ENCODE data around the gene TKFC. TPM values are rescaled to one million over a fixed set of nuclear protein-coding genes. Genes with fewer than 3 reads are reported as not detected.

Gene TKFC
- total RNA-seq, 1 donor from 2014 or later, result 71.2 TPM

GRCh38 chr11:61298663-61299244 lies 34.3 kb upstream of the TKFC start:
- H3K36me3 Mint-ChIP-seq (ENCODE audit: low read depth), result peaks cover 50% of the 10 kb centered on the region
- no peak for DNase-seq (ENCODE audit: low spot score)
- no peaks in the 10 kb centered on the region for H3K9me3 Mint-ChIP-seq
- no peak overlapping the region for H3K27ac Mint-ChIP-seq
- H3K4me1 Mint-ChIP-seq (ENCODE audit: low read depth), result peaks cover 28% of the 10 kb centered on the region
- intact Hi-C loops (cut with micrococcal nuclease), result no loop called here
- no peak overlapping the region for H3K4me3 Mint-ChIP-seq
- H3K27me3 Mint-ChIP-seq (ENCODE audit: insufficient read depth), result peaks cover 4% of the 10 kb centered on the region

GRCh38 chr11:61302550-61302949 lies 30.5 kb upstream of the TKFC start:
- H3K4me3 Mint-ChIP-seq, result no peak overlapping the region
- no peak for DNase-seq (ENCODE audit: low spot score)
- H3K36me3 Mint-ChIP-seq (ENCODE audit: low read depth), result peaks cover 47% of the 10 kb centered on the region
- no peaks in the 10 kb centered on the region for H3K9me3 Mint-ChIP-seq
- H3K4me1 Mint-ChIP-seq (ENCODE audit: low read depth), result peaks cover 16% of the 10 kb centered on the region
- no peaks in the 10 kb centered on the region for H3K27me3 Mint-ChIP-seq (ENCODE audit: insufficient read depth)
- intact Hi-C loops (cut with micrococcal nuclease), result no loop called here
- H3K27ac Mint-ChIP-seq, result no peak overlapping the region

GRCh38 chr11:61303725-61304124 lies 29.3 kb upstream of the TKFC start:
- Mint-ChIP-seq H3K9me3 (no peaks in the 10 kb centered on the region), H3K36me3 (ENCODE audit: low read depth) (peaks cover 40% of the 10 kb centered on the region), H3K4me3 (no peak overlapping the region), H3K4me1 (ENCODE audit: low read depth) (peaks cover 4% of the 10 kb centered on the region), H3K27ac (no peak overlapping the region), H3K27me3 (ENCODE audit: insufficient read depth) (no peaks in the 10 kb centered on the region)
- intact Hi-C loops (cut with micrococcal nuclease), result no loop called here
- DNase-seq (ENCODE audit: low spot score), result no peak

- no peaks in the 10 kb centered on the region for H3K9me3 Mint-ChIP-seq
- DNase-seq (ENCODE audit: low spot score), result no peak
- no peak overlapping the region for H3K27ac Mint-ChIP-seq
- H3K4me1 Mint-ChIP-seq (ENCODE audit: low read depth), result no peaks in the 10 kb centered on the region
- H3K27me3 Mint-ChIP-seq (ENCODE audit: insufficient read depth), result no peaks in the 10 kb centered on the region
- H3K36me3 Mint-ChIP-seq (ENCODE audit: low read depth), result peaks cover 33% of the 10 kb centered on the region
- intact Hi-C loops (cut with micrococcal nuclease), result no loop called here
- no peak overlapping the region for H3K4me3 Mint-ChIP-seq
Measured at GRCh38 chr11:61305417-61305816, 27.6 kb upstream of the TKFC start.

- Mint-ChIP-seq H3K27ac (no peak overlapping the region), H3K36me3 (ENCODE audit: low read depth) (peaks cover 28% of the 10 kb centered on the region), H3K27me3 (ENCODE audit: insufficient read depth) (no peaks in the 10 kb centered on the region), H3K9me3 (no peaks in the 10 kb centered on the region), H3K4me1 (ENCODE audit: low read depth) (no peaks in the 10 kb centered on the region), H3K4me3 (no peak overlapping the region)
- intact Hi-C loops (cut with micrococcal nuclease), result no loop called here
- no peak for DNase-seq (ENCODE audit: low spot score)
Measured at GRCh38 chr11:61306221-61306620, 26.8 kb upstream of the TKFC start.

- H3K4me3 Mint-ChIP-seq, result no peak overlapping the region
- intact Hi-C loops (cut with micrococcal nuclease), result no loop called here
- H3K27ac Mint-ChIP-seq, result no peak overlapping the region
- peaks cover 22% of the 10 kb centered on the region for H3K36me3 Mint-ChIP-seq (ENCODE audit: low read depth)
- no peaks in the 10 kb centered on the region for H3K4me1 Mint-ChIP-seq (ENCODE audit: low read depth)
- DNase-seq (ENCODE audit: low spot score), result no peak
- H3K9me3 Mint-ChIP-seq, result no peaks in the 10 kb centered on the region
- H3K27me3 Mint-ChIP-seq (ENCODE audit: insufficient read depth), result no peaks in the 10 kb centered on the region
Measured at GRCh38 chr11:61307354-61307753, 25.7 kb upstream of the TKFC start.

GRCh38 chr11:61309141-61309540 lies 23.9 kb upstream of the TKFC start:
- H3K27me3 Mint-ChIP-seq (ENCODE audit: insufficient read depth), result no peaks in the 10 kb centered on the region

GRCh38 chr11:61309739-61310138 lies 23.3 kb upstream of the TKFC start:
- Mint-ChIP-seq H3K27ac (no peak overlapping the region), H3K27me3 (ENCODE audit: insufficient read depth) (no peaks in the 10 kb centered on the region), H3K9me3 (no peaks in the 10 kb centered on the region), H3K36me3 (ENCODE audit: low read depth) (peaks cover 27% of the 10 kb centered on the region), H3K4me3 (no peak overlapping the region), H3K4me1 (ENCODE audit: low read depth) (no peaks in the 10 kb centered on the region)
- intact Hi-C loops (cut with micrococcal nuclease), result no loop called here
- DNase-seq (ENCODE audit: low spot score), result no peak

More at GRCh38 chr11:61309141-61309540, 23.9 kb upstream of the TKFC start:
- Mint-ChIP-seq H3K36me3 (ENCODE audit: low read depth) (peaks cover 26% of the 10 kb centered on the region), H3K4me3 (no peak overlapping the region), H3K4me1 (ENCODE audit: low read depth) (no peaks in the 10 kb centered on the region), H3K27ac (no peak overlapping the region), H3K9me3 (no peaks in the 10 kb centered on the region)
- DNase-seq (ENCODE audit: low spot score), result no peak
- intact Hi-C loops (cut with micrococcal nuclease), result no loop called here

GRCh38 chr11:61310749-61311148 lies 22.3 kb upstream of the TKFC start:
- Mint-ChIP-seq H3K36me3 (ENCODE audit: low read depth) (peaks cover 30% of the 10 kb centered on the region), H3K4me1 (ENCODE audit: low read depth) (no peaks in the 10 kb centered on the region), H3K4me3 (no peak overlapping the region), H3K9me3 (no peaks in the 10 kb centered on the region), H3K27me3 (ENCODE audit: insufficient read depth) (no peaks in the 10 kb centered on the region), H3K27ac (no peak overlapping the region)
- DNase-seq (ENCODE audit: low spot score), result no peak
- intact Hi-C loops (cut with micrococcal nuclease), result no loop called here

GRCh38 chr11:61315260-61315659 lies 17.8 kb upstream of the TKFC start:
- DNase-seq (ENCODE audit: low spot score), result no peak
- H3K4me3 Mint-ChIP-seq, result no peak overlapping the region
- no peak overlapping the region for H3K27ac Mint-ChIP-seq
- peaks cover 48% of the 10 kb centered on the region for H3K36me3 Mint-ChIP-seq (ENCODE audit: low read depth)
- no peaks in the 10 kb centered on the region for H3K4me1 Mint-ChIP-seq (ENCODE audit: low read depth)
- intact Hi-C loops (cut with micrococcal nuclease), result no loop called here
- no peaks in the 10 kb centered on the region for H3K27me3 Mint-ChIP-seq (ENCODE audit: insufficient read depth)
- no peaks in the 10 kb centered on the region for H3K9me3 Mint-ChIP-seq

GRCh38 chr11:61325649-61326414 lies 7.2 kb upstream of the TKFC start:
- no peak for DNase-seq (ENCODE audit: low spot score)
- no peak overlapping the region for H3K4me3 Mint-ChIP-seq
- H3K27ac Mint-ChIP-seq, result peak overlapping the region; percentile 11
- H3K9me3 Mint-ChIP-seq, result no peaks in the 10 kb centered on the region
- intact Hi-C loops (cut with micrococcal nuclease), result no loop called here
- H3K36me3 Mint-ChIP-seq (ENCODE audit: low read depth), result peaks cover 65% of the 10 kb centered on the region
- H3K27me3 Mint-ChIP-seq (ENCODE audit: insufficient read depth), result no peaks in the 10 kb centered on the region
- peaks cover 22% of the 10 kb centered on the region for H3K4me1 Mint-ChIP-seq (ENCODE audit: low read depth)

- H3K36me3 Mint-ChIP-seq (ENCODE audit: low read depth), result peaks cover 63% of the 10 kb centered on the region
Measured at GRCh38 chr11:61327669-61328071, 5.4 kb upstream of the TKFC start.

GRCh38 chr11:61328351-61328750 lies 4.7 kb upstream of the TKFC start:
- Mint-ChIP-seq H3K36me3 (ENCODE audit: low read depth) (peaks cover 58% of the 10 kb centered on the region), H3K27me3 (ENCODE audit: insufficient read depth) (no peaks in the 10 kb centered on the region), H3K4me1 (ENCODE audit: low read depth) (peaks cover 39% of the 10 kb centered on the region), H3K4me3 (no peak overlapping the region), H3K9me3 (no peaks in the 10 kb centered on the region), H3K27ac (no peak overlapping the region)
- intact Hi-C loops (cut with micrococcal nuclease), result no loop called here
- DNase-seq (ENCODE audit: low spot score), result no peak

More at GRCh38 chr11:61327669-61328071, 5.4 kb upstream of the TKFC start:
- intact Hi-C loops (cut with micrococcal nuclease), result no loop called here
- Mint-ChIP-seq H3K4me3 (no peak overlapping the region), H3K27me3 (ENCODE audit: insufficient read depth) (no peaks in the 10 kb centered on the region), H3K9me3 (no peaks in the 10 kb centered on the region), H3K27ac (no peak overlapping the region), H3K4me1 (ENCODE audit: low read depth) (peaks cover 38% of the 10 kb centered on the region)
- no peak for DNase-seq (ENCODE audit: low spot score)
